Neural progenitor cell (in vitro differentiated cells): ENCODE data around the gene INS. TPM values are rescaled to one million over a fixed set of nuclear protein-coding genes. Genes with fewer than 3 reads are reported as not detected.
A peak's percentile ranks its signal among the peaks of the same experiment; 100 is the strongest.

ENCODE experiments used
- DNase-seq: peaks from one replicate; pipeline ENCODE4 v3.0.0-alpha.2; 2016; ENCODE audit warnings: low spot score
- H2AFZ ChIP-seq: fragments of 200-600 bp; sonication (generic); replicated peaks from 2 replicates; pipeline ENCODE4 v1.6.1; 2016; ENCODE audit warnings: antibody characterized with exemption
- H3F3A ChIP-seq: fragments of 200-600 bp; sonication (generic); 2 replicates; pipeline ENCODE4 v1.6.1; 2016; ENCODE audit warnings: antibody characterized with exemption, low read depth
- H3K27ac ChIP-seq: fragments of 200-600 bp; sonication (generic); 2 replicates; pipeline ENCODE4 v1.5.1; 2016; ENCODE audit warnings: mild to moderate bottlenecking
- H3K27me3 ChIP-seq: fragments of 200-600 bp; sonication (generic); 2 replicates; pipeline ENCODE4 v1.6.1; 2016; ENCODE audit warnings: mild to moderate bottlenecking, moderate library complexity
- H3K36me3 ChIP-seq: fragments of 200-600 bp; sonication (generic); 2 replicates; pipeline ENCODE4 v1.5.1; 2016
- H3K4me1 ChIP-seq: fragments of 200-600 bp; sonication (generic); 2 replicates; pipeline ENCODE4 v1.6.1; 2016; ENCODE audit warnings: mixed run types
- H3K4me2 ChIP-seq: fragments of 200-600 bp; sonication (generic); 2 replicates; pipeline ENCODE4 v1.6.1; 2016
- H3K4me3 ChIP-seq: fragments of 200-600 bp; sonication (generic); 2 replicates; pipeline ENCODE4 v1.5.1; 2016
- H3K79me2 ChIP-seq: fragments of 200-600 bp; sonication (generic); 2 replicates; pipeline ENCODE4 v1.6.1; 2016; ENCODE audit warnings: low read depth
- H3K9ac ChIP-seq: fragments of 200-600 bp; sonication (generic); 2 replicates; pipeline ENCODE4 v1.6.1; 2016
- H3K9me3 ChIP-seq: fragments of 200-600 bp; sonication (generic); 2 replicates; pipeline ENCODE4 v1.5.1; 2016; ENCODE audit warnings: low read depth
- H4K20me1 ChIP-seq: fragments of 200-600 bp; sonication (generic); 2 replicates; pipeline ENCODE4 v1.6.1; 2016; ENCODE audit warnings: low read depth
- H3K27ac Mint-ChIP-seq: 3 replicates; pipeline ENCODE4 v1.8.0; 2021; ENCODE audit warnings: mixed read lengths
- H3K27me3 Mint-ChIP-seq: 2 replicates; pipeline ENCODE4 v1.8.0; 2022; ENCODE audit warnings: low read depth, mild to moderate bottlenecking, inconsistent platforms, moderate library complexity, mixed read lengths; ENCODE audit not compliant: insufficient read depth
- H3K36me3 Mint-ChIP-seq: 3 replicates; pipeline ENCODE4 v1.8.0; 2021; ENCODE audit warnings: mixed read lengths
- H3K4me1 Mint-ChIP-seq: 3 replicates; pipeline ENCODE4 v1.8.0; 2021; ENCODE audit warnings: mixed read lengths
- H3K4me3 Mint-ChIP-seq: 3 replicates; pipeline ENCODE4 v1.8.0; 2021; ENCODE audit warnings: mild to moderate bottlenecking, moderate library complexity, mixed read lengths
- H3K9me3 Mint-ChIP-seq: 3 replicates; pipeline ENCODE4 v1.8.0; 2020; ENCODE audit warnings: mixed read lengths
- EZH2 ChIP-seq: fragments of 200-600 bp; sonication (generic); IDR thresholded peaks from 2 replicates; pipeline ENCODE4 v1.6.1; 2017; ENCODE audit warnings: antibody characterized with exemption, mild to moderate bottlenecking, moderate library complexity
- EZH2phosphoT487 ChIP-seq: fragments of 200-600 bp; sonication (generic); IDR thresholded peaks from 2 replicates; pipeline ENCODE4 v1.6.1; 2017; ENCODE audit warnings: antibody characterized with exemption
- total RNA-seq: library from RNA; depleted of rRNA; stranded (reverse); fragments of >200 nt; gene quantifications from 2 replicates; pipeline ENCODE4 v1.2.3, GENCODE V29; 2015; ENCODE audit warnings: low replicate concordance
- TF ChIP-seq, protein P1 (sequence below): fragments of 200-600 bp; sonication (generic); IDR thresholded peaks from 2 replicates; pipeline ENCODE4 v1.5.1; 2017; ENCODE audit warnings: antibody characterized with exemption, mild to moderate bottlenecking

INS gene
- total RNA-seq, 1 donor from 2014 or later = not detected

DNA sequence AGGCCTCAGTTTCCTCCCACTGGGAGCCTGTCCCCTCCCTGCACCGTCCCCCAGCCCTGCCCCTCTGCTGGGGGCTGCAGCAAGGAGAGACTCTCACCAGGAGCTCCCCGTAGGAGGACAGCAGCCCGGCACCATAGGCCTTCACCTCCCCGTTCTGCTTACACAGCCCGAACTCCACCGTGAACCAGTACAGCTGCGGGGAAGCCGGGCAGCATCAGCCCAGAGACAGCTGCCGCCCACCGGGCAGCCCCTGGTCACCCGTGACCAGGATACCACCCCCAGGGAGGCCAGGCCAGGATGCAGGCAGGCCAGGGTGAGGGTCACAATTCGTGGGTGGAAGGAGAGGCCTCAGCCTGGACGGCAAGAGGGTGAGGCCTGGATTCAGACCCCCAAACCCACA lies 4.6 kb upstream of the INS start:
- H3K9me3 ChIP-seq = no peaks in the 10 kb centered on the region
- Mint-ChIP-seq H3K27me3 (peaks cover 2% of the 10 kb centered on the region), H3K4me1 (peaks cover 4% of the 10 kb centered on the region), H3K9me3 (no peaks in the 10 kb centered on the region), H3K4me3 (no peak overlapping the region), H3K36me3 (no peaks in the 10 kb centered on the region), H3K27ac (no peak overlapping the region)
- no peak overlapping the region for H2AFZ ChIP-seq
- no peak for TF ChIP-seq EZH2phosphoT487
- TF ChIP-seq EZH2 = no peak
- TF ChIP-seq, protein P1, sequence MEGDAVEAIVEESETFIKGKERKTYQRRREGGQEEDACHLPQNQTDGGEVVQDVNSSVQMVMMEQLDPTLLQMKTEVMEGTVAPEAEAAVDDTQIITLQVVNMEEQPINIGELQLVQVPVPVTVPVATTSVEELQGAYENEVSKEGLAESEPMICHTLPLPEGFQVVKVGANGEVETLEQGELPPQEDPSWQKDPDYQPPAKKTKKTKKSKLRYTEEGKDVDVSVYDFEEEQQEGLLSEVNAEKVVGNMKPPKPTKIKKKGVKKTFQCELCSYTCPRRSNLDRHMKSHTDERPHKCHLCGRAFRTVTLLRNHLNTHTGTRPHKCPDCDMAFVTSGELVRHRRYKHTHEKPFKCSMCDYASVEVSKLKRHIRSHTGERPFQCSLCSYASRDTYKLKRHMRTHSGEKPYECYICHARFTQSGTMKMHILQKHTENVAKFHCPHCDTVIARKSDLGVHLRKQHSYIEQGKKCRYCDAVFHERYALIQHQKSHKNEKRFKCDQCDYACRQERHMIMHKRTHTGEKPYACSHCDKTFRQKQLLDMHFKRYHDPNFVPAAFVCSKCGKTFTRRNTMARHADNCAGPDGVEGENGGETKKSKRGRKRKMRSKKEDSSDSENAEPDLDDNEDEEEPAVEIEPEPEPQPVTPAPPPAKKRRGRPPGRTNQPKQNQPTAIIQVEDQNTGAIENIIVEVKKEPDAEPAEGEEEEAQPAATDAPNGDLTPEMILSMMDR = no peak
- peaks cover 15% of the 10 kb centered on the region for H3K27me3 ChIP-seq
- H3K36me3 ChIP-seq = no peaks in the 10 kb centered on the region
- no peak for DNase-seq
- no peak overlapping the region for H3K4me2 ChIP-seq
- no peaks in the 10 kb centered on the region for H3K79me2 ChIP-seq
- peaks cover 26% of the 10 kb centered on the region for H3K4me1 ChIP-seq
- H3K27ac ChIP-seq = no peak overlapping the region
- no peak overlapping the region for H3K9ac ChIP-seq
- H3F3A ChIP-seq = no peaks in the 10 kb centered on the region
- H4K20me1 ChIP-seq = no peaks in the 10 kb centered on the region
- no peak overlapping the region for H3K4me3 ChIP-seq

DNA sequence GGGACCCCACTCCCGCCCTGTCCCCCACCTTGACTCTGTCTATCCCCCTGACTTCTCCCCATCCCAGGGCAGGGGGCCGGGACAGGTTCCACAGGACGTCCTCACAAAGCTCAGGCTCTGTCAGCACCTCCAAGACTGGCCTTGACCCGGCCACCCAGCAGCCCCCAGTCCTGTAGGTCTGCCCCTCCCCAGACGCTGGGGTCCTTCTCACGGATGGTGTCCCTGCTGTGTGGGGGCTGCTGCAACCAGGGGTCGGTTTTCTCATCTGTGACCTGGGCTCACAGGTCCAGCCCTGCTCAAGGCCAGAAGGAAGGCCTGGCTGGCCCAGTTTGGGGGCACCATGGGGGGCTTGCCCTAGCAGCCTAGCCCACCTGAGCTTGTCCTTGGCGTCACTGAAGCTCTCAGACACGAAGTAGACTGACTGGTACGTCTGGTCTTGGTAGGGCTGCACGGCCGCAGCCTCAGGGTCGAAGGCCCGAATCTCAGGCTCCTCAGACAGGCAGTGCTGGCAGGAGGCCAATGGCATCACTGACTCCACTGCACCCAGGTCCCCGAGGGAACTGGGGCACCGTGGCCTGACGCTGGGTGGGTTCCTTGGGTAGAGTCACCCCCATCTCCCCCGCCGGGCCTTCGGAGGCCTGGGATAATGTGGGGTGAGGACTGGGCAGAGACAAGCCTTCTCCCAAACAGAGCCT lies 4.0 kb upstream of the INS start:
- H3F3A ChIP-seq = no peaks in the 10 kb centered on the region
- H3K9me3 Mint-ChIP-seq = no peaks in the 10 kb centered on the region
- no peak for DNase-seq
- H3K4me3 Mint-ChIP-seq = no peak overlapping the region
- no peaks in the 10 kb centered on the region for H3K79me2 ChIP-seq
- H3K4me3 ChIP-seq = no peak overlapping the region
- no peak overlapping the region for H3K9ac ChIP-seq
- TF ChIP-seq EZH2phosphoT487 (no peak), EZH2 (no peak)
- H4K20me1 ChIP-seq = no peaks in the 10 kb centered on the region
- H3K4me2 ChIP-seq = no peak overlapping the region
- H3K4me1 ChIP-seq = peaks cover 20% of the 10 kb centered on the region
- H3K36me3 Mint-ChIP-seq = no peaks in the 10 kb centered on the region
- peaks cover 15% of the 10 kb centered on the region for H3K27me3 ChIP-seq
- H3K36me3 ChIP-seq = no peaks in the 10 kb centered on the region
- H3K4me1 Mint-ChIP-seq = peaks cover 4% of the 10 kb centered on the region
- no peak overlapping the region for H3K27ac Mint-ChIP-seq
- H3K27ac ChIP-seq = no peak overlapping the region
- peaks cover 4% of the 10 kb centered on the region for H3K27me3 Mint-ChIP-seq
- no peaks in the 10 kb centered on the region for H3K9me3 ChIP-seq
- no peak overlapping the region for H2AFZ ChIP-seq

DNA sequence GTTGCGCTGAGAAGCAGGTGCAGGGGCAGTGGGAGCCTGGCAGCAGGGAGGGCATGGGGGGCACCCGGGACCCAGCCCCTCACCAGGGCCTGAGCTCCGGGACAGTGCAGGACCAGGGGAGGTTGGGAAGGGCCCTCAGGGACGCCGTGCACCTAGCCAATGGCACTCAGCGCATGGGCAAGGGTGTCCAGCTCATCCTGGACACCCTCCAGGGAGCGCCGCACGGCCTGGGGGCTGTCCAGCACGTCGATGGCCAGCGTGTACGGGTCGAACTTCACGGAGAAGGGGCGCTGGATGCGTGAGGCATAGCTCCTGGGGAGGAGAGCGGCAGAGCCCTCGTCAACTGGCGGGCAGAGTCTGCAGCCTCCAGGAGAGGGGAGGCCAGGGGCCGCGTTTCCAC lies 3.1 kb upstream of the INS start:
- H3K4me1 Mint-ChIP-seq = peaks cover 3% of the 10 kb centered on the region
- no peak overlapping the region for H3K27ac Mint-ChIP-seq
- TF ChIP-seq EZH2 = no peak
- no peak for TF ChIP-seq EZH2phosphoT487
- peak overlapping the region; percentile 35 for H3K4me3 Mint-ChIP-seq
- Histone ChIP-seq H3K27ac (no peak overlapping the region), H3K36me3 (no peaks in the 10 kb centered on the region), H3K4me2 (no peak overlapping the region), H2AFZ (no peak overlapping the region), H3K79me2 (no peaks in the 10 kb centered on the region), H3K9ac (no peak overlapping the region), H3K27me3 (peaks cover 15% of the 10 kb centered on the region), H3F3A (no peaks in the 10 kb centered on the region), H3K4me3 (no peak overlapping the region), H3K4me1 (peaks cover 11% of the 10 kb centered on the region), H3K9me3 (no peaks in the 10 kb centered on the region), H4K20me1 (no peaks in the 10 kb centered on the region)
- no peak for DNase-seq
- H3K9me3 Mint-ChIP-seq = no peaks in the 10 kb centered on the region
- H3K36me3 Mint-ChIP-seq = no peaks in the 10 kb centered on the region
- H3K27me3 Mint-ChIP-seq = peaks cover 4% of the 10 kb centered on the region

DNA sequence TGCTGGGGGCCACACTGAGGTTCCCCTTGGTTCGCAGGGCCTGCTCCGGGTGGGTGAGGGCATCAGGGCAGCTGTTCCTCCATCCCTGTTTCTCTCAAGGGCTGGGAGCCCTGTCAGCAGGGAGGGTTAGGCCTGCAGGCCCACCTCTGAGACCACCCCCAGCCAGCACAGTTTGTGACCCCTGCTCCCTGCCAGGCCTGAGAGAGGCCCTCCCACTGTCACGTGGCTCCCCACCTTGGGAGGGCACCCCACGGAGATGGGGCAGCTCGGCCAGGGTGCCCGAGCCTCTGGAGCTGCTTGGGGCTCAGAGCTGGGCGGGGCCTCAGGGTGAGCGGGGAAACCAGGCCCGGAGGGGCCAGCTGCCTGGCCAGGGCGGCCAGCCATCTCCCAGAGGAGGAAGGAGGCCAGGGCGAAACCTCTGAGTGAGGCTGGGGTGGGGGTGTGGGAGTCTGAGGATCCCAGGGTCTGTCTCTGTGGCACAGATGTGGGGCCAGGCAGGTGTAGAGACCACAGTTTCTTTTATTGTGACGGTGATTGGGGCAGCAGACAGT lies 2.5 kb upstream of the INS start:
- no peaks in the 10 kb centered on the region for H3F3A ChIP-seq
- no peak overlapping the region for H3K9ac ChIP-seq
- H3K36me3 Mint-ChIP-seq = no peaks in the 10 kb centered on the region
- H3K4me1 ChIP-seq = peaks cover 7% of the 10 kb centered on the region
- H3K4me1 Mint-ChIP-seq = peaks cover 3% of the 10 kb centered on the region
- H3K36me3 ChIP-seq = no peaks in the 10 kb centered on the region
- no peaks in the 10 kb centered on the region for H3K9me3 Mint-ChIP-seq
- no peak overlapping the region for H3K27ac ChIP-seq
- H3K4me3 ChIP-seq = no peak overlapping the region
- H4K20me1 ChIP-seq = no peaks in the 10 kb centered on the region
- no peak overlapping the region for H3K4me3 Mint-ChIP-seq
- peaks cover 15% of the 10 kb centered on the region for H3K27me3 ChIP-seq
- H3K4me2 ChIP-seq = no peak overlapping the region
- H3K27ac Mint-ChIP-seq = no peak overlapping the region
- TF ChIP-seq EZH2phosphoT487 = no peak
- TF ChIP-seq, protein P1 = no peak
- no peak for TF ChIP-seq EZH2
- peaks cover 4% of the 10 kb centered on the region for H3K27me3 Mint-ChIP-seq
- H3K9me3 ChIP-seq = no peaks in the 10 kb centered on the region
- DNase-seq = no peak
- H3K79me2 ChIP-seq = no peaks in the 10 kb centered on the region
- H2AFZ ChIP-seq = no peak overlapping the region
